ENCODE measurements around the gene RBAK. TPM values are rescaled to one million over a fixed set of nuclear protein-coding genes. Genes with fewer than 3 reads are reported as not detected.
"Not testable (repeated sequence)": the region's sequence is repeated elsewhere in the genome, so short reads cannot be mapped to it uniquely, and the experiment has no call there.

Gene RBAK
- total RNA-seq, 1 experiment from 2014 or later = 16.2 TPM

GRCh38 chr7:5086256-5086655, 40.6 kb downstream of the RBAK start:
- BruUV-seq (replicated peaks) = no TSS peak
- intact Hi-C loops (cut with micrococcal nuclease) = no loop called here
- Histone ChIP-seq H3K36me3 (ENCODE audit: control insufficient read depth in 1 of 2, insufficient read depth in 2 of 2, low read length in 2 of 2) (no peaks in the 10 kb centered on the region), H3K4me3 (replicated peaks in 1 of 2; ENCODE audit: low read depth in 1 of 2, low read length in 2 of 2) (no peak overlapping the region), H3K4me2 (ENCODE audit: low read length) (no peak overlapping the region), H3K9ac (ENCODE audit: low read length) (no peak overlapping the region), H3K27ac (ENCODE audit: low read depth, low read length) (no peak overlapping the region), H3K4me1 (ENCODE audit: control insufficient read depth in 1 of 2, insufficient read depth in 2 of 2, low read length in 2 of 2) (peaks cover 4 to 13% of the 10 kb centered on the region in 2 experiments), H3K79me2 (ENCODE audit: insufficient read depth, low read length) (no peaks in the 10 kb centered on the region), H4K20me1 (ENCODE audit: insufficient read depth) (no peaks in the 10 kb centered on the region), H2AFZ (ENCODE audit: low read depth, low read length, poor library complexity, severe bottlenecking) (no peak overlapping the region), H3K9me3 (ENCODE audit: control insufficient read depth in 1 of 2, insufficient read depth in 1 of 2, low read depth in 1 of 2, low read length in 2 of 2) (no peaks in the 10 kb centered on the region), H3K27me3 (ENCODE audit: insufficient read depth, low read length) (no peaks in the 10 kb centered on the region), H3K9me2 (ENCODE audit: insufficient read depth) (no peaks in the 10 kb centered on the region)
- DNase-seq (ENCODE audit: low read depth, low spot score) (no peak), ATAC-seq (no peak)
- TF ChIP-seq EZH2 (IDR thresholded peaks at IDR 0.05) = no peak
- no peak for TF ChIP-seq CEBPB (IDR thresholded peaks at IDR 0.05; ENCODE audit: low read depth)
- no peak for TF ChIP-seq JUND (IDR thresholded peaks at IDR 0.05)
- TF ChIP-seq EZH2phosphoT487 (IDR thresholded peaks at IDR 0.05; ENCODE audit: borderline replicate concordance) = no peak
- POLR2A ChIA-PET = no interaction called here
- CTCF ChIA-PET = interaction anchor here (1.8 to 4.9 kb wide), 3 partner anchors 112 to 288 kb away, joined by 7 to 28 read pairs (median 14); no protein-coding TSS in a partner anchor
- RAD21 ChIA-PET (ENCODE audit: low non-redundant PET in 1 of 2, low total read pairs in 2 of 2, uncharacterized antibody in 2 of 2, unreplicated experiment in 2 of 2) = no interaction called here

- not testable (repeated sequence) for BruUV-seq (replicated peaks); H4K20me1 ChIP-seq (ENCODE audit: insufficient read depth); H3K36me3 ChIP-seq (ENCODE audit: control insufficient read depth in 1 of 2, insufficient read depth in 2 of 2, low read length in 2 of 2); H2AFZ ChIP-seq (ENCODE audit: low read depth, low read length, poor library complexity, severe bottlenecking); H3K9me2 ChIP-seq (ENCODE audit: insufficient read depth); H3K79me2 ChIP-seq (ENCODE audit: insufficient read depth, low read length); H3K9me3 ChIP-seq (ENCODE audit: control insufficient read depth in 1 of 2, insufficient read depth in 1 of 2, low read depth in 1 of 2, low read length in 2 of 2); H3K27me3 ChIP-seq (ENCODE audit: insufficient read depth, low read length)
- peak overlapping the region; percentile 51; the same call in 1 of the 2 replicates for H3K4me2 ChIP-seq (ENCODE audit: low read length)
- intact Hi-C loops (cut with micrococcal nuclease) = loop anchor here (2.0 kb wide), 1 partner anchor 116 kb away; no protein-coding TSS in a partner anchor
- TF ChIP-seq YY1 (IDR thresholded peaks at IDR 0.05; ENCODE audit: extremely low read depth, insufficient replicate concordance, low read depth, low read length) (peak; percentile 16), CTCF (IDR thresholded peaks at IDR 0.05 in 2 of 3, conservative IDR thresholded peaks at IDR 0.05 in 1 of 3; ENCODE audit: borderline replicate concordance in 1 of 3, insufficient read depth in 1 of 3, low read depth in 2 of 3, low read length in 2 of 3) (peak; percentile 6 to 66 (median 40); a peak in 4 of 6 replicates), RAD21 (IDR thresholded peaks at IDR 0.05; ENCODE audit: low read depth) (peak; percentile 50)
- H3K4me3 ChIP-seq (replicated peaks in 1 of 2; ENCODE audit: low read depth in 1 of 2, low read length in 2 of 2) = peak overlapping the region in 1 of 2 experiments; percentile 14; a peak in 1 of 4 replicates
- H3K4me1 ChIP-seq (ENCODE audit: control insufficient read depth in 1 of 2, insufficient read depth in 2 of 2, low read length in 2 of 2) = peaks cover 4 to 13% of the 10 kb centered on the region in 2 experiments
- ATAC-seq (peak; percentile 92), DNase-seq (ENCODE audit: low read depth, low spot score) (peak; percentile 83)
- H3K9ac ChIP-seq (ENCODE audit: low read length) = peak overlapping the region; percentile 37; the same call in 1 of the 2 replicates
- RAD21 ChIA-PET (ENCODE audit: low non-redundant PET in 1 of 2, low total read pairs in 2 of 2, uncharacterized antibody in 2 of 2, unreplicated experiment in 2 of 2) = interaction anchor here (0.6 to 1.2 kb wide), 3 partner anchors 101 to 114 kb away, joined by 3 to 5 read pairs (median 3); partner anchors contain the start of gene WIPI2 (in 1 of the 2)
- H3K27ac ChIP-seq (ENCODE audit: low read depth, low read length) = peak overlapping the region; percentile 42
- CTCF ChIA-PET = interaction anchor here (0.6 to 4.9 kb wide), 12 partner anchors 8 to 1513 kb away, joined by 3 to 28 read pairs (median 4); partner anchors contain the start of gene RADIL
- POLR2A ChIA-PET = interaction anchor here (0.7 to 1.0 kb wide), 4 partner anchors 19 to 359 kb away, joined by 3 to 5 read pairs (median 4); no protein-coding TSS in a partner anchor
Observed at GRCh38 chr7:5088228-5088833, 42.7 kb downstream of the RBAK start.
